ENCODE measurements around the gene SPATA1.
A peak's percentile ranks its signal among the peaks of the same experiment; 100 is the strongest.
"Not testable (repeated sequence)": the region's sequence is repeated elsewhere in the genome, so short reads cannot be mapped to it uniquely, and the experiment has no call there.

The SPATA1 gene

DNA sequence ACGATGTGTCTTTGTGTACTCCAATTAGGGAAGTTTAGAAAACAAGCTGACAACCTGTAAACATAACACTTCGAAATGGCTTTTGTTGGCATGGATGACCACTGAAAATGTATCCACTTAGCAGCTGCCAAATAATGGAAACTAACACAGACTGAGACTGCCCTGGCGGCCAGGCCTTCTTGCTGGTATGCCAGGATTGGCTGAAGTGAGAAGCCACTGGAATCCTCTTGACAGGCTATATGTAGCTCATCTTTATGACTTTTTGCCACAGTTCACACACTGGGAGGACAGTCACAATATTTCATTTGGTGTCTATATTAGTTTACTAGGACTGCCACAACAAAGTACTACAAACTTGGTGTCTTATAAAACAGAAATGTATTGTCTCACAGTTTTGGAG lies 80.9 kb downstream of the SPATA1 start:
- FAIRE-seq = no peak
- DNase-seq (ENCODE audit: low spot score) = no peak

DNA sequence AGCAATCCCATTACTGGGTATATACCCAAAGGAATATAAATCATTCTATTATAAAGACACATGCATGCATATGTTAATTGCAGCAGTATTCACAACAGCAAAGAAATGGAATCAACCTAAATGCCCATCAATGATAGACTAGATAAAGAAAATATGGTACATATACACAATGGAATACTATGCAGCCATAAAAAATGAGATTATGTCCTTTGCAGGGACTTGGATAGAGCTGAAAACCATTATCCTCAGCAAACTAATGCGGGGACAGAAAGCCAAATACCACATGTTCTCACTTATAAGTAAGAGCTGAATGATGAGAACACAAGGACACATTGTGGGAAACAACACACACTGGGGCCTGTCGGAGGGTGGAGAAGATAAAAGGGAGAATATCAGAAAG lies 88.8 kb downstream of the SPATA1 start:
- FAIRE-seq = not testable (repeated sequence)

DNA sequence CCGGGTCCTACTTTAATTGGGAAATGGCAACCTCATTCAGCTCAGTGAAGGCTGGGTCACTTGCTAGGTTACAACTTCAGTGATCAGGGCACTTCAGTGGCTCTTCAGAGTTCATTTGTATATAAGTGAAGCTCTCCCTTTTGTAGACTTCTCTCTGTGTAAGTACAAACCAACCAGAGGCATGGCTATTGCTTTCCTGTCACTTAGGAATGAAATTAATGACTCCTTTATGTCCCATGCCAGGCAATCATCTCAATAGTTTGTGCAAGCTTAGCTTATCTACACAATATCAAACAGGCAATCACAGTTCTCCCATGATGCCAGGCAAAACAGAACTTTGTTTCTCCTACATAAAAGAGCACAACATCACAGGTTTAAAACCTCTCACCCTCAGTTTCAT lies 90.8 kb downstream of the SPATA1 start:
- FAIRE-seq (no peak), DNase-seq (ENCODE audit: low spot score) (no peak)

More for the DNA sequence above, 88.8 kb downstream of the SPATA1 start:
- DNase-seq (ENCODE audit: low spot score) = not testable (repeated sequence)

DNA sequence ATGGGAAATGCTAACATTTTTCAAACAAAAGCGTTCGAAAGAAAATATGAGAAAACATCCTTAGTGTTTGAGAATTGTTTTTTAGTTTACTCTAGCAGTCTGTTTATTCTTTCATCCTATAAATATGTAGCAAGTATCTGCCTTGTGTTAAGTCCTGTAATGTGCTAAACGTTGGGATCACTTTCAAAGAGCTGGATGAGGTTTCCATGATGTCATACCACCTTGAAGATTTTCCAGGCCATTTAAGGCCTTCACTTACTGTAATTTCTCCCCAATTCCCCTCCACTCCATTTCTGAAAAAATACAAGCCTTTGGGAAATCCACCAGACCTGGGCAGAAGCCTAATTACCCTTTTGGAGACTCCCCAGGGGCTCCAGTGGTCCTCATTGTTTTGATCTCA lies 92.2 kb downstream of the SPATA1 start:
- DNase-seq (ENCODE audit: low spot score) (no peak), FAIRE-seq (no peak)

DNA sequence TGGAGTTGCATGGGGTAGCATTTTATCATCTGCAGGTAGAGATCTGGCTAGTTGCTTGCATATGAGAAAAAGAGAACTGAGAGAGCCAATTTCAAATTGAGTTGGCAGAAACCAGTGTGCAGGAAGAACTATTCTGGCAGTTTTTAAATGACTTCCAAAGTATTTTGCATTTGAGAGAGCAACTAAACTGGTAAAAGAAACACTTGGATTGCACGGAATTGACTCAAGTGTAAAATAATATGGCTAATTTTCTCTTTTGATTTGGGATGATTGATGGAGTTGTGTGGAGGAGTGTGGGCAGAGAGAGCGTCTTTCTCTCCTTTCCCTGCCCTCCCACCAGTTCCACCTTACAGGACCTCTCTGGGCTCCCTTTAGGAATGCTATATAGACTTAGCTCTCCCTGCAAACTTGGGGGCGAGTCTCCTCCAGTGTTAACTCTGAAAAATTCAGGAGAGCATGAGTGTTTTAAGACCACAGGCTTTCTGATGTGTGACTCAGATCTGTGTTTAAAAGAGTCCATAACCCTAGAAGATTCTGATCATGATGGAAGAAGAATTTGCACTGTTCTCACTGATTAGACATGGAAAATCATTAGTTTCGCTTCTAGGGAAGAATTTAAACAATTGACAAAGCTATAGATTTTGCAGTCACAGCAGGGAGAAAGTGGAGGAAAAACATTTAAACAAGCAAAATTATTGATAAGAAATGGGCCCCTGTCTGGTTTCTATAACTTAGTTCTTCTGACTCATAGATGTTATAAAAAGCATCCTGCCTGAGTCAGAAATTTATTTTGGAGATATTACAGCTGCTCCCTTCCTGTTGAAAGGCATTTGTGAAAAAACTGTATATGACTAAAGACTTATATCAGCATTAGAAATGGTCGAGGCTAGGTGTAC lies 92.9 kb downstream of the SPATA1 start:
- DNase-seq (ENCODE audit: low spot score) = peak; percentile 35
- no peak for FAIRE-seq

DNA sequence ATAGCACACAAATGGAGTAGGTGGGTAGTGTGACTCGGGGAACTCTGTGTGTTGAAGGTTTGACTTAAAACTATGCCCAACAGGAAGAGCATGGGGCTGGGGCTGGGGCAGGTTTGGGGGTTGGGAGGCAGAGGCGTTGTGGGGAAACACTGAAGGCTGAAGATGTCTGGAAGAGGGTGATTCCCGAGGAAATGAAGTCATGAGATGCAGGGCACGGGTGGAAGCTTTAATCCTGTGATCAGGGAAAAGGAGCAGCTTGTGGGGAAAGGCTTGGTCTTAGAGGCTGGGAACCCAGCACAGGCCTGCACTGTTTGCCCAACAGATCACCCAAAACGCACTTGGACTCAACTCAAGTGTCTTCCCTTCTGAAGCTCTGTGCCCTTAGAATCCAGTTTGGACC lies 94.6 kb downstream of the SPATA1 start:
- no peak for DNase-seq (ENCODE audit: low spot score)
- FAIRE-seq = no peak

DNA sequence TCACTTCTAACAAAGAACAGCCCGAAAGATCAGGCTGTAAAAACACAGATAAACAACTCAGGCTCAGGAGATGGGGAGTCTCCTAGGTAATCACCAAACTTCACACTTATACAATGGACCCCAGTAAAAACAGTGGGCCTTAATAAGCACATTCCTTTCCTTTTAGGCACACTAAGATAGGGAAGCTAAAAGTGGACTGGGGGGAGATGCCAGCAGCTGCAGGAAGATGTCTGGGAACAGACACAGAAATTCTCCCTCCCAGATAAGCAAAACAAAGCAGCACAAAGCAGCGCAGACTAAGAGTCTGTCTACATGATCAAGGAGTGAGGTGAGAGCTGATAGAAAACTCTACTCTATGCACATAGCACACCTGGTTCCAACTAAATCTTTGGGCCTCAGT lies 97.0 kb downstream of the SPATA1 start:
- FAIRE-seq = no peak
- DNase-seq (ENCODE audit: low spot score) = no peak

DNA sequence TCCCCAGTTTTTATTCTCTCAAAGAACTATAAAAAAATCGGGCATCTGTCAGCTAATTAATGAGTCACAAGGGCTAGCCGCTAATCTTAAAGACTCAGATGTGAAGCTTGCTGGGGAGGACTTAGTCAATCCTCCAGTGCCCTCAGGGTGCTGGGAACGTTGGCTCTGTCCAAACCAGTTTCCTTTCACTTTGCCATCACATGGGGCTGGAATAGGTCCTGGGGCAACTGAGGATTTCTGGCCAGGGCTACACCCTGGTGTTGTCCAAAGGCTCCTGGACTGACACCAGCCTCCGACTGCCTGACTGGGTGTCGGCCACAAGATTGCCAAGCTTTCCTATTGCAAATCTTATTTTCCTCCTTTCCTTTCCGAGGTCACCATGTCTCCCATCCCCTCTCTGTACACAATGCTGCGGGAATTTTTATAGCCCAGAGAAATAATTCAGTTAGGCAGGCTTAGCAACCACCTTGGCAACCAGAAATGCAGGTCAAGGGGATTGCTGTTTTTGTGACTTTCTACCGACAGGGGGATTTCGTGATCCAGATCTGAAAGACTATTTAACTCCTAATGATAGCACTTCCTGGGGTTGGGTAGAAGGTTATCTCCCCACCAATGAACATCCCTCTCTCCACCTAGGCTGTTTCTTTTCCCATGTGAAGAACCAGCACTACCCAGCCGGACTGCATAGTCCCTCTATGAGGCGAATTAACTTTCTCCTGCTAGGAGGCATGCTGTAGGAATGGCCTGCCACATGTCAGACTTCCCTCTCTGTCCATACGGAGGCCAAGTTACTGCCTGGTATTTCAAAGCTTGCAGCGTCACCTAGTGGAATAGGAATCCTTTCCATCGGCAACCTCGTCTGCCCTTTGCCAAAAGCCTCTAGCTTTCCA lies 98.0 kb downstream of the SPATA1 start:
- DNase-seq (ENCODE audit: low spot score) = no peak
- FAIRE-seq = no peak

DNA sequence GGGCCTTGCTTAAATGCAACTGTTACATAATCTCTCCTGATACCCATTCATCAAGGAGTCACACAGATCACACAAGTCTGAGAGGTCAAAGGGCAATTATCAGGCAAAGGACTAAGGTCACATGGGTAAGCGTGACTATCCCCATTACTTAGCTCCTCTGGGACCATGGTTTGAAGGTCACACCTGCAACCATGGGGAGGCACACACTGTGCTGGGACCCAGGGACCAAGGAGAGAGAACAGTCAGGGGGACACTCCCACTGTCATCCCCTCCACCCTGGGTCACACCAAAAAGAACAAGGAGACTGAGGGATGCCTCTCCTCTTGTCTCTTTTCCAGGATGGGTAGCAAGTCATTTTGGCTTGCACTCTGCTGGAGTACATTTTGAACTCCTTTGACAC lies 99.0 kb downstream of the SPATA1 start:
- DNase-seq (ENCODE audit: low spot score) = no peak
- no peak for FAIRE-seq

DNA sequence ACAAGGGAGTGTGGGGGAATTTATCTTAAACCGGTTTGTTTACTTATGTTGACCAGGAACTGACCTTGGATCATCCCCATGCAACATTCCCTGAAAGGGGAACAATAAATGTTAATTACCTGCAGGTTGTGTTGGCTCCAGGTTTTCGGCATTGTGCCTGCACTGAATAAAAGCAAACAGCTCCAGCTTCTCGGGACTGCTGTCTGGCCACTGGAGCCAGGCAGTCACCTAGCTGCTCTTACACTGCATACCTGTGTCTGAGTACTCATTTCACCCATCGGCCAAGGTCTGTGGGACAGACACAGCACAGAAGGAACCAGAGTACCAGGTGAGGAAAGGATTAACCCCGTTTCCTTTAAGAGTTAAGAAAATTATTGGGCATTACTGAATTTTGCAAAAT lies 100.8 kb downstream of the SPATA1 start:
- FAIRE-seq (no peak), DNase-seq (ENCODE audit: low spot score) (no peak)

DNA sequence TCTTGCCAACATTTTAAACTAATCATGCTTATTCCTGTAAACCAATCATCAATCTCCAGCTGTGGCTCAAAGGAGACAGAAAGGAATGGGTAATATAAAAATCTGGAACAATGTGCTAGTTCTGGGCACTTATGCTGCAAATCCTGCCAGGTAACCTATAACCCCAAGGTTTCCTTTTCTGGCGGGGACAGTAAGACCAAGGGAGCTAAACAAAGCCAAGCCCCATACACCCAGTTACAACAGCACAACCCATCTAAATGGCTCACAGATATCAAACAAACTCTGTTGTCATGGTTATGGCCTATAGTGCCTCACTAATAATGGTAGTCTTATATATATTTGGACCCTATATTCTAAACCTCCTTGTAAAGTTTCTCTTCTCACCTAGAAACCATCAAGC lies 104.9 kb downstream of the SPATA1 start:
- FAIRE-seq (no peak), DNase-seq (ENCODE audit: low spot score) (no peak)

DNA sequence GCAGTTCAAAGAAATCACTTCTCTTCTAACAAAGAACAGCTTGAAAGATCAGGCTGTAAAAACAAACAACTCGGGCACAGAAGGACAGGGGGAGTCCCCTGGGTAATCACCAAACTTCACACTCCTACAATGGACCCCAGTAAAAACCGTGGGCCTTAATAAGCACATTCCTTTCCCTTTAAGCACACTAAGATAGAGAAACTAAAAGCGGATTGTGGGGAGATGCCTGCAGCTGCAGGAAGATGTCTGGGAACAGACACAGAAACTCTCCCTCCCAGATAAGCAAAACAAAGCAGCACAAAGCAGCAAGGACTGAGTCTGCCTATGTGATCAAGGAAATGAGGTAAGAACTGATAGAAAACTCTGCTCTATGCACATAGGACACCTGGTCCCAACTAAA lies 105.6 kb downstream of the SPATA1 start:
- FAIRE-seq = no peak
- DNase-seq (ENCODE audit: low spot score) = no peak

DNA sequence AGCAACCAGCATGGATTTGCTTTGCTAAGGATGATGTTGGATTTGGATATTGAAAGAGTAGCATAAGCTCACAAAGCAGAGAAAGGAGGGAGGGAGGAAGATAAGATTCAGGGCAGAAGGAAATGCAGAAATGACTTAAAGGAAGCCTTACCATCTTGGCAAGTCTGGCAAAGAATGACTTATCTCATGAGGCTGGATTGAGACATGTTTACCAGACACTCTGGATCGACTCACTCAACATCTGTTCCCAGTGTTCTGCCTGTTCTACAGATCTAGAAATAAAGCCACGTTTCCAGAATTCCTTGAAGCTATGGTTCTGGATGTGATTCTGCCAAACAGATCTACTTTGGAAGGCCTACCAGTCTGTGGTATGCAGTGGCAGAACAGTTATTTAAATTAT lies 106.8 kb downstream of the SPATA1 start:
- FAIRE-seq (no peak), DNase-seq (ENCODE audit: low spot score) (no peak)

DNA sequence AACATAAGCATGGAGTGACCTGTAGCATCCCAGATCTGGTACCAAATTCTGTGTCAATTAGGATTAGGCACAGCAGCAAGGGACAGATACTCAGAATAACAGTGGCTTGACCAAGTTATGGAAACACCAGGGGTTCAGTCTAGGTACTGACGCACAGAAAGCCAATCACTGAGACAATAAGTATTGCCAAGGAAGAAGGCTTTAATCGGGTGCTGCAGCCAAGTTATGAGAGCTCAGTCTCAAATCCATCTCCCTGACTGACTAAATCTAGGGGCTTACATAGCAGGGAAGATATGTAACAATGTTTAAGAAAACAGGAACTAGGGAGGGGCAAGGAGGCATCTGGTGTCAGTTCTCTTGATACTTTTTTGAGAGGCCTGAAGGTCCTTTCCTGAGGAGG lies 107.7 kb downstream of the SPATA1 start:
- FAIRE-seq (no peak), DNase-seq (ENCODE audit: low spot score) (no peak)

DNA sequence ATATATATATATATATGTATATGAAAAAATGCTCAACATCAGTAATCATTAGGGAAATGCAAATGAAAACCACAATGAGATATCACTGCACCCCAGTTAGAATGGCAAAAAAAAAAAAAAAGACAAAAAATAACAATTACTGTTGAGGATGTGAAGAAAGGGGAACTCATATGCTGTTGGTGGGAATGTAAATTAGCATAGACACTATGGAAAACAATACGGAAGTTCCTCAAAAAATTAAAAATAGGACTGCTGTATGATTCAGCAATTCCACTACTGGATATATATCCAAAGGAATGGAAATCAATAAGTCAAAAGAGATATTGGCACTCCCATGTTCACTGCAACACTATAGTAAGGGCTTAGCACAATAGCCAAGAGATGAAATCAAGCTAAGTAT lies 109.6 kb downstream of the SPATA1 start:
- no peak for FAIRE-seq

More for the DNA sequence above, 109.6 kb downstream of the SPATA1 start:
- DNase-seq (ENCODE audit: low spot score) = no peak
